Calu3 (cell line): ENCODE results near the gene ITPR1. TPM values are rescaled to one million over a fixed set of nuclear protein-coding genes. Genes with fewer than 3 reads are reported as not detected.

Experiments
- BruUV-seq: library from RNA; stranded (reverse); fragments of 400-500 nt; replicated peaks from 2 replicates; lab custom pipeline; 2021; lab: Mats Ljungman, UMichigan
- CTCF ChIA-PET: fragments of 300-600 bp; sonication (Branson Sonifier 250); formaldehyde crosslinking; loops from one replicate; lab custom pipeline; 2022; ENCODE audit warnings: antibody characterized with exemption; lab: Charles Lee
- DNase-seq: peaks from one replicate; pipeline ENCODE4 v3.0.0; 2022
- H3K27ac Mint-ChIP-seq: one replicate; pipeline ENCODE4 v1.8.0; 2022; ENCODE audit warnings: mixed read lengths; ENCODE audit not compliant: unreplicated experiment
- H3K27me3 Mint-ChIP-seq: one replicate; pipeline ENCODE4 v1.8.0; 2022; ENCODE audit warnings: mixed read lengths; ENCODE audit not compliant: unreplicated experiment
- H3K36me3 Mint-ChIP-seq: one replicate; pipeline ENCODE4 v1.8.0; 2022; ENCODE audit warnings: mild to moderate bottlenecking, moderate library complexity, mixed read lengths; ENCODE audit not compliant: insufficient read depth, unreplicated experiment
- H3K4me1 Mint-ChIP-seq: one replicate; pipeline ENCODE4 v1.8.0; 2022; ENCODE audit warnings: mild to moderate bottlenecking, low read depth, mixed read lengths; ENCODE audit not compliant: unreplicated experiment
- H3K4me3 Mint-ChIP-seq: one replicate; pipeline ENCODE4 v1.8.0; 2022; ENCODE audit warnings: mild to moderate bottlenecking, low read depth, moderate library complexity, mixed read lengths; ENCODE audit not compliant: unreplicated experiment
- H3K9me3 Mint-ChIP-seq: one replicate; pipeline ENCODE4 v1.8.0; 2022; ENCODE audit warnings: low read depth, mixed read lengths; ENCODE audit not compliant: unreplicated experiment
- CTCF ChIP-seq: fragments of 200-600 bp; IDR thresholded peaks from one replicate; pipeline ENCODE4 v1.8.0; 2022; ENCODE audit warnings: antibody characterized with exemption; ENCODE audit not compliant: unreplicated experiment
- intact Hi-C: fragments of 100-400 bp; cut with micrococcal nuclease; formaldehyde crosslinking; loops from one replicate; pipeline ENCODE4 v1.10.0; 2022; ENCODE audit not compliant: unreplicated experiment
- total RNA-seq: library from RNA; stranded (reverse); gene quantifications from 2 replicates; pipeline ENCODE4 v1.2.3, GENCODE V29; 2022

ITPR1 gene
- total RNA-seq, 1 experiment from 2014 or later: 4.2 TPM

GRCh38 chr3:4856564-4856963, 363.4 kb downstream of the ITPR1 start:
- CTCF ChIA-PET: no interaction called here
- Mint-ChIP-seq H3K36me3 (no peaks in the 10 kb centered on the region), H3K4me3 (no peak overlapping the region), H3K27ac (peak overlapping the region; percentile 60), H3K4me1 (peaks cover 21% of the 10 kb centered on the region), H3K27me3 (no peaks in the 10 kb centered on the region), H3K9me3 (no peaks in the 10 kb centered on the region)
- no peak for TF ChIP-seq CTCF
- BruUV-seq: no TSS peak
- intact Hi-C loops: no loop called here
- no peak for DNase-seq

GRCh38 chr3:4856986-4857385, 363.8 kb downstream of the ITPR1 start:
- intact Hi-C loops: no loop called here
- CTCF ChIA-PET: interaction anchor here (0.6 kb wide), 1 partner anchor 134 kb away, joined by 3 read pairs; no protein-coding TSS in a partner anchor
- no peak for TF ChIP-seq CTCF

GRCh38 chr3:4859788-4860187, 366.6 kb downstream of the ITPR1 start:
- Mint-ChIP-seq H3K27me3 (no peaks in the 10 kb centered on the region), H3K36me3 (peaks cover 4% of the 10 kb centered on the region), H3K4me1 (peaks cover 10% of the 10 kb centered on the region), H3K4me3 (no peak overlapping the region), H3K9me3 (no peaks in the 10 kb centered on the region), H3K27ac (no peak overlapping the region)
- no TSS peak for BruUV-seq
- no peak for TF ChIP-seq CTCF
- CTCF ChIA-PET: no interaction called here
- no peak for DNase-seq
- intact Hi-C loops: no loop called here

More at GRCh38 chr3:4856986-4857385, 363.8 kb downstream of the ITPR1 start:
- H3K36me3 Mint-ChIP-seq: no peaks in the 10 kb centered on the region
- H3K4me1 Mint-ChIP-seq: peaks cover 21% of the 10 kb centered on the region
- H3K27me3 Mint-ChIP-seq: no peaks in the 10 kb centered on the region
- H3K4me3 Mint-ChIP-seq: no peak overlapping the region
- DNase-seq: no peak
- BruUV-seq: no TSS peak
- peak overlapping the region; percentile 60 for H3K27ac Mint-ChIP-seq
- H3K9me3 Mint-ChIP-seq: no peaks in the 10 kb centered on the region

GRCh38 chr3:4862973-4863372, 369.8 kb downstream of the ITPR1 start:
- Mint-ChIP-seq H3K27me3 (no peaks in the 10 kb centered on the region), H3K4me1 (no peaks in the 10 kb centered on the region), H3K27ac (no peak overlapping the region), H3K4me3 (no peak overlapping the region), H3K36me3 (peaks cover 11% of the 10 kb centered on the region), H3K9me3 (no peaks in the 10 kb centered on the region)
- intact Hi-C loops: no loop called here
- TF ChIP-seq CTCF: no peak
- DNase-seq: no peak
- BruUV-seq: no TSS peak
- CTCF ChIA-PET: no interaction called here
